Omental fat pad (tissue), 4 donors: ENCODE measurements around the gene HECTD3. TPM values are rescaled to one million over a fixed set of nuclear protein-coding genes. Genes with fewer than 3 reads are reported as not detected.
A peak's percentile ranks its signal among the peaks of the same experiment; 100 is the strongest.

Source experiments
- ATAC-seq: fragments of 150-250 bp; one replicate; pipeline ENCODE4 v1.9.1; 2016; ENCODE audit warnings: mild to moderate bottlenecking, moderate library complexity; ENCODE audit not compliant: low FRiP score
- DNase-seq: peaks from one replicate; pipeline ENCODE4 v3.0.0-alpha.2; 2019; ENCODE audit warnings: low spot score
- CTCF ChIP-seq, 3 donors: fragments of 450-650 bp; IDR thresholded peaks; one replicate each; pipeline ENCODE4 v1.5.1; 2016 to 2017; ENCODE audit warnings: antibody characterized with exemption in 3 of 3, mild to moderate bottlenecking in 3 of 3, moderate library complexity in 2 of 3
- total RNA-seq, 4 donors: library from RNA; depleted of rRNA; stranded (reverse); fragments of >200 nt; gene quantifications; one replicate each; pipeline ENCODE4 v1.1.0, GENCODE V29; 2016

The HECTD3 gene
- total RNA-seq, 4 donors from 2014 or later, result 27.1 to 43.2 (median 38.1) TPM

GRCh38 chr1:45032837-45033236 is 21.7 kb upstream of the HECTD3 start:
- no peak for DNase-seq
- ATAC-seq, result no peak

DNA sequence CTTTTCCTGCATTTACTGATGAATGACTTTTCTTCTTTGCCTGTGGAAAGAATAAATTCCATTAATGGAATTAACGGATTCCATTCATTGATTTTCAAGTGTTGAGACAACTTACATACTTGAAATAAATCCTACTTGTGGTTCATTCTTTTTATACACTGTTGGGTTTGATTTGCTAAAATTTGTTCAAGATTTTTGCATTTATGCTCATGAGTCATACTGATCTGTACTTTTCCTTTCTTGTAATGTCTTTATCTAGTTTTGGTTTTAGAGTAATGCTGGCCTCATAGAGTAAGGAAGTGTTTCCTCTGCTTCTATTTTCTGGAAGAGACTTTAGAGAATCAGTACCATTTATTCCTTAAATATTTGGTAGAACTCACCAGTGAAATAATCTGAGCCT is 15.3 kb upstream of the HECTD3 start:
- DNase-seq (no peak), ATAC-seq (no peak)
- no peak for TF ChIP-seq CTCF (IDR thresholded peaks at IDR 0.05)

More at GRCh38 chr1:45032837-45033236, 21.7 kb upstream of the HECTD3 start:
- TF ChIP-seq CTCF (IDR thresholded peaks at IDR 0.05), result no peak

- DNase-seq (no peak), ATAC-seq (no peak)
- no peak for TF ChIP-seq CTCF (IDR thresholded peaks at IDR 0.05)
Measured at GRCh38 chr1:45023663-45024062, 12.5 kb upstream of the HECTD3 start.

DNA sequence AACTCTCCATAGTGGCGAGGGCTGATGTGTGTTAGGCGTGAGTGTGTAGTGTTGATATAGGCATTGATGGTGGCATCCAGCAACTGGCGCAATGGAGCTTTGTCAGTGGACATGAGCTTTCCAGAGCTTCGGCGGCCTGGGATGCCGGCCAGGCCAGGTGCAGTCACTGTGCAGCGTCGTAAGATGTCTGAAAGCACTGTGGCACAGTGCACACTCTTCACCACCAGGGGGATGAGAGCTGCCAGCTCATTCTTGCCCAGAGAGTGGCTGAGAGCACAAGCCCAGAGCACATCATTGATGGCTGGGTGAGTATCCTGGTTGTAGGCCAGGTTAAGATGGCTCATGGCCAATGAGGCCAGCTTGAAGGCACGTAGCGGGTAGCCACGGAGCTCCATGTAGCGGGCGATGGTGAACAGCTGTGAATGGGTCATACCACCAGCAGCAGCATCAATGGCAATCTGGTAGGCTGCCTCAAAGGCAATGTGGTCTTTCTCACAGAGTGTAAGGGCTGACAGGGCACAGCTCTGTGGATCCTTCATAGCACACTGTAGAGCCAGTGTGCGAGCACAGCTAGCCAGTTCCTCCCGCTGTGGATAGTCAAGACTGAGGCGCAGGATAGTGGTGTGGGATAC is 7.6 kb upstream of the HECTD3 start:
- ATAC-seq (peak; percentile 42), DNase-seq (no peak)
- peak in 1 of 3 donors; percentile 27 for TF ChIP-seq CTCF (IDR thresholded peaks at IDR 0.05)

- no peak for DNase-seq
Measured at GRCh38 chr1:45016767-45017166, 5.6 kb upstream of the HECTD3 start.

GRCh38 chr1:45016090-45016697 is 5.1 kb upstream of the HECTD3 start:
- TF ChIP-seq CTCF (IDR thresholded peaks at IDR 0.05), result no peak
- DNase-seq (no peak), ATAC-seq (no peak)

More at GRCh38 chr1:45016767-45017166, 5.6 kb upstream of the HECTD3 start:
- no peak for ATAC-seq
- no peak for TF ChIP-seq CTCF (IDR thresholded peaks at IDR 0.05)

DNA sequence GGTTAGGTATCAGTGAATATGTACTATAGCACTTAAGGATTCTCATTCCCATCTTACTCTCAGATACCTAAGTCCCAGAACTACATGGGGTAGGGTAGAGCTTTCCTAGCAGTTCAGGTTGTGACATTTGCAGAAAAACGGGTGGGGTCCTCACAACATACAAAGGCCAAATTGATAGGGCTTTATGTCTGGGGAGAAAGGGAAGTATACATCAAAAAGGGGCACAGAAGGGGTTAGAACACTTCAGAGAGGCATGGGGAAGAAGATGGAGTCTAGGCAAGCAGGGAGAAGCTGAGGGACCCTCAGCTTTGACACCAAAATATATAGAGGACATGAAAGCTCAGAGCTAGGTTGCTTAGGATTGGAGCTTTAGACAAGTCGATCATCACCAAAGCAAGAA is 4.6 kb upstream of the HECTD3 start:
- no peak for TF ChIP-seq CTCF (IDR thresholded peaks at IDR 0.05)
- DNase-seq (no peak), ATAC-seq (no peak)
